Measurements from ENCODE around the gene CUEDC1.

GRCh38 chr17:57859601-57860413 is 95.4 kb downstream of the CUEDC1 start:
- no peak for TF ChIP-seq POLR2AphosphoS5 (IDR thresholded peaks at IDR 0.05)
- no peak for TF ChIP-seq EP300 (IDR thresholded peaks at IDR 0.05; ENCODE audit: low read depth)
- no peak for TF ChIP-seq CTCF (IDR thresholded peaks at IDR 0.05)

All from transverse colon (tissue), 4 donors.